ENCODE results near the gene RGS6. TPM values are rescaled to one million over a fixed set of nuclear protein-coding genes. Genes with fewer than 3 reads are reported as not detected.

Gene RGS6
- total RNA-seq, 1 donor from 2014 or later, result not detected

GRCh38 chr14:72401101-72401625 is 468.9 kb downstream of the RGS6 start:
- no peak for DNase-seq (ENCODE audit: low read depth, low spot score)

- DNase-seq (ENCODE audit: low read depth, low spot score), result no peak
These were observed 469.6 kb downstream of the RGS6 start for GRCh38 chr14:72401632-72402376.

- DNase-seq (ENCODE audit: low read depth, low spot score), result no peak
These were observed 470.1 kb downstream of the RGS6 start for GRCh38 chr14:72402377-72402772.

GRCh38 chr14:72404106-72404774 is 472.0 kb downstream of the RGS6 start:
- no peak for DNase-seq (ENCODE audit: low read depth, low spot score)

GRCh38 chr14:72404998-72405397 is 472.8 kb downstream of the RGS6 start:
- no peak for DNase-seq (ENCODE audit: low read depth, low spot score)

GRCh38 chr14:72408020-72408419 is 475.8 kb downstream of the RGS6 start:
- DNase-seq (ENCODE audit: low read depth, low spot score), result no peak

GRCh38 chr14:72409047-72409446 is 476.8 kb downstream of the RGS6 start:
- DNase-seq (ENCODE audit: low read depth, low spot score), result no peak

- DNase-seq (ENCODE audit: low read depth, low spot score), result no peak
These were observed 484.0 kb downstream of the RGS6 start for GRCh38 chr14:72416081-72416849.

- no peak for DNase-seq (ENCODE audit: low read depth, low spot score)
These were observed 484.7 kb downstream of the RGS6 start for GRCh38 chr14:72416892-72417291.

- no peak for DNase-seq (ENCODE audit: low read depth, low spot score)
These were observed 486.6 kb downstream of the RGS6 start for GRCh38 chr14:72418806-72419205.

- DNase-seq (ENCODE audit: low read depth, low spot score), result no peak
These were observed 487.1 kb downstream of the RGS6 start for GRCh38 chr14:72419226-72419775.

GRCh38 chr14:72420749-72421474 is 488.7 kb downstream of the RGS6 start:
- DNase-seq (ENCODE audit: low read depth, low spot score), result no peak

- no peak for DNase-seq (ENCODE audit: low read depth, low spot score)
These were observed 491.7 kb downstream of the RGS6 start for GRCh38 chr14:72423957-72424356.

GRCh38 chr14:72430457-72430856 is 498.2 kb downstream of the RGS6 start:
- no peak for DNase-seq (ENCODE audit: low read depth, low spot score)

GRCh38 chr14:72432748-72433147 is 500.5 kb downstream of the RGS6 start:
- DNase-seq (ENCODE audit: low read depth, low spot score), result no peak

- DNase-seq (ENCODE audit: low read depth, low spot score), result no peak
These were observed 501.3 kb downstream of the RGS6 start for GRCh38 chr14:72433511-72433910.

- no peak for DNase-seq (ENCODE audit: low read depth, low spot score)
These were observed 502.6 kb downstream of the RGS6 start for GRCh38 chr14:72434856-72435255.

GRCh38 chr14:72439707-72440106 is 507.5 kb downstream of the RGS6 start:
- no peak for DNase-seq (ENCODE audit: low read depth, low spot score)

- DNase-seq (ENCODE audit: low read depth, low spot score), result no peak
These were observed 511.0 kb downstream of the RGS6 start for GRCh38 chr14:72443256-72443655.

GRCh38 chr14:72443991-72444441 is 511.8 kb downstream of the RGS6 start:
- no peak for DNase-seq (ENCODE audit: low read depth, low spot score)

GRCh38 chr14:72444701-72445100 is 512.5 kb downstream of the RGS6 start:
- no peak for DNase-seq (ENCODE audit: low read depth, low spot score)
